OCI-LY7 (cell line): Measurements from ENCODE around the gene TTC6.

Experiments
- CTCF ChIP-seq: fragments of 200-600 bp; sonication (generic); conservative IDR thresholded peaks from 2 replicates; pipeline ENCODE4 v1.5.1; 2014; ENCODE audit warnings: mild to moderate bottlenecking, antibody characterized with exemption, low read length, moderate library complexity, mixed read lengths
- EZH2phosphoT487 ChIP-seq: fragments of 200-600 bp; sonication (generic); IDR thresholded peaks from 2 replicates; pipeline ENCODE4 v1.6.1; 2018; ENCODE audit warnings: low read depth, borderline replicate concordance, mild to moderate bottlenecking, mixed run types, antibody characterized with exemption, low read length, moderate library complexity, mixed read lengths

- TF ChIP-seq CTCF (no peak), EZH2phosphoT487 (no peak)
Measured at GRCh38 chr14:37590428-37591139, 4.8 kb upstream of the TTC6 start.
